ENCODE data around the gene ATP5MC2. TPM values are rescaled to one million over a fixed set of nuclear protein-coding genes. Genes with fewer than 3 reads are reported as not detected.
"Not testable (repeated sequence)": the region's sequence is repeated elsewhere in the genome, so short reads cannot be mapped to it uniquely, and the experiment has no call there.

The ATP5MC2 gene
- polyA plus RNA-seq, 3 donors, result 498 to 587 (median 522) TPM

DNA sequence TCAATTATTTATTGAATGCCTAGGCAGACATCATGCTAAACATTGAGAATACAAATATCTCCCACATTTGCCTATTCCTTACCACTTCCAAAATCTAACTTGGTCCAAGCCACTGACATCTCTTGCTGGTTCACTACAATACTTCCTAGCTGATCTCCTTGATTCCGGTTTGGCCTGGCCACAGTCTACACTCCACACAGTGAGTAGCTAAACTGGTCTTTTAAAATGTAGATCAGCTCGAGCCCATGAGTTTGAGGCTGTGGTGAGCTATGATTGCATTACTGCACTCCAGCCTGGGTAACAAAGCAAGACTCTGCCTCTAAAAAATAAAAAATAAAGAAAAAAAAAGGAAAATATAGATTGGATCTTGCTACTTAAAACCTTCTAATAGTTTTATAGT lies 7.6 kb upstream of the ATP5MC2 start:
- Histone ChIP-seq H4K20me1 (ENCODE audit: insufficient read depth, low read length) (no peaks in the 10 kb centered on the region), H3K79me2 (ENCODE audit: insufficient read depth, low read length) (no peaks in the 10 kb centered on the region), H2AFZ (ENCODE audit: insufficient read depth, low read depth, low read length, poor library complexity, severe bottlenecking) (no peak overlapping the region), H3K4me1 (ENCODE audit: control insufficient read depth in 1 of 2, insufficient read depth in 2 of 2, low read length in 2 of 2) (no peaks in the 10 kb centered on the region), H3K4me3 (replicated peaks in 1 of 3; ENCODE audit: low read depth in 2 of 3, low read length in 3 of 3) (no peak overlapping the region), H3K27me3 (ENCODE audit: control insufficient read depth in 2 of 2, insufficient read depth in 2 of 2, low read length in 2 of 2) (peaks cover 5 to 9% of the 10 kb centered on the region in 2 donors), H3K9ac (ENCODE audit: insufficient read depth, low read length, poor library complexity, severe bottlenecking) (no peak overlapping the region), H3K36me3 (replicated peaks in 1 of 2; ENCODE audit: control insufficient read depth in 1 of 2, insufficient read depth in 2 of 2, low read length in 2 of 2) (no peaks in the 10 kb centered on the region), H3K27ac (ENCODE audit: low read depth in 1 of 2, low read length in 2 of 2) (no peak overlapping the region), H3K9me3 (replicated peaks in 1 of 2; ENCODE audit: control insufficient read depth in 1 of 2, insufficient read depth in 1 of 2, low read length in 2 of 2) (no peaks in the 10 kb centered on the region), H3K4me2 (replicated peaks; ENCODE audit: extremely low read depth, low read length, poor library complexity, severe bottlenecking) (no peak overlapping the region)
- intact Hi-C loops (cut with micrococcal nuclease), result no loop called here
- peaks cover 11 to 21% (median 12%) of the 10 kb centered on the region in 3 donors for H3K27me3 Mint-ChIP-seq (ENCODE audit: low read depth in 3 of 3)
- no CpG with 5 or more reads among the region's 2 CpGs for WGBS (ENCODE audit: insufficient coverage)
- DNase-seq, result no peak
- H3K36me3 Mint-ChIP-seq, result no peaks in the 10 kb centered on the region
- no peak overlapping the region for H3K27ac Mint-ChIP-seq
- TF ChIP-seq CTCF (IDR thresholded peaks at IDR 0.05), result no peak
- H3K9me3 Mint-ChIP-seq, result no peaks in the 10 kb centered on the region
- H3K4me3 Mint-ChIP-seq, result no peak overlapping the region
- peaks cover 9% of the 10 kb centered on the region for H3K4me1 Mint-ChIP-seq

DNA sequence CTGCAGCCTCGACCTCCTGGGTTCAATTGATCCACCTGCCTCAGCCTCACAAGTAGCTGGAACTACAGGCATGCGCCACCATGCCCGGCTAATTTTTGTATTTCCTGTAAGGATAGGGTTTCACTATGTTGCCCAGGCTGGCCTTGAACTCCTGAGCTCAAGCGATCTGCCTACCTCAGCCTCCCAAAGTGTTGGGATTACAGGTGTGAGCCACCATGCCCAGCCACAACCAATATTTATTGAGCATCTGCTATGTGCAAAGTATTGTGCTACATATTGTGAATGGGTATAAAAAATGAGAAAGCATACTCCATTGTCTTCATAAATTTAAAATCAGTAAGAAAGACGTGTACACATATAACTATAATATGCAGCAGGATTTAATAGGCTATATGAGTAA lies 4.2 kb upstream of the ATP5MC2 start:
- H3K4me3 Mint-ChIP-seq; H3K79me2 ChIP-seq (ENCODE audit: insufficient read depth, low read length); intact Hi-C loops (cut with micrococcal nuclease); H3K4me2 ChIP-seq (replicated peaks; ENCODE audit: extremely low read depth, low read length, poor library complexity, severe bottlenecking); H3K4me3 ChIP-seq (replicated peaks in 1 of 3; ENCODE audit: low read depth in 2 of 3, low read length in 3 of 3); H3K36me3 ChIP-seq (replicated peaks in 1 of 2; ENCODE audit: control insufficient read depth in 1 of 2, insufficient read depth in 2 of 2, low read length in 2 of 2); H3K27me3 ChIP-seq (ENCODE audit: control insufficient read depth in 2 of 2, insufficient read depth in 2 of 2, low read length in 2 of 2); H3K9ac ChIP-seq (ENCODE audit: insufficient read depth, low read length, poor library complexity, severe bottlenecking); DNase-seq; H2AFZ ChIP-seq (ENCODE audit: insufficient read depth, low read depth, low read length, poor library complexity, severe bottlenecking); H3K36me3 Mint-ChIP-seq; H3K27ac Mint-ChIP-seq; H3K9me3 ChIP-seq (replicated peaks in 1 of 2; ENCODE audit: control insufficient read depth in 1 of 2, insufficient read depth in 1 of 2, low read length in 2 of 2); H3K9me3 Mint-ChIP-seq; H3K27ac ChIP-seq (ENCODE audit: low read depth in 1 of 2, low read length in 2 of 2); H4K20me1 ChIP-seq (ENCODE audit: insufficient read depth, low read length): not testable (repeated sequence)
- H3K4me1 ChIP-seq (ENCODE audit: control insufficient read depth in 1 of 2, insufficient read depth in 2 of 2, low read length in 2 of 2), result peaks cover 13 to 24% of the 10 kb centered on the region in 2 donors
- peaks cover 18% of the 10 kb centered on the region for H3K4me1 Mint-ChIP-seq
- 100% methylated on average over 1 of the region's 5 CpGs for WGBS (ENCODE audit: insufficient coverage)
- peaks cover 10 to 28% (median 14%) of the 10 kb centered on the region in 3 donors for H3K27me3 Mint-ChIP-seq (ENCODE audit: low read depth in 3 of 3)

Measured in CD14-positive monocyte (primary cell).